Limb (tissue), 2 donors: ENCODE measurements around the gene XCR1.
A peak's percentile ranks its signal among the peaks of the same experiment; 100 is the strongest.
"Not testable (repeated sequence)": the region's sequence is repeated elsewhere in the genome, so short reads cannot be mapped to it uniquely, and the experiment has no call there.

Experiments used
- DNase-seq, 2 donors: peaks; one replicate each; pipeline ENCODE4 v3.0.0-alpha.2; 2016; ENCODE audit errors: extremely low spot score in 2 of 2

The XCR1 gene

DNA sequence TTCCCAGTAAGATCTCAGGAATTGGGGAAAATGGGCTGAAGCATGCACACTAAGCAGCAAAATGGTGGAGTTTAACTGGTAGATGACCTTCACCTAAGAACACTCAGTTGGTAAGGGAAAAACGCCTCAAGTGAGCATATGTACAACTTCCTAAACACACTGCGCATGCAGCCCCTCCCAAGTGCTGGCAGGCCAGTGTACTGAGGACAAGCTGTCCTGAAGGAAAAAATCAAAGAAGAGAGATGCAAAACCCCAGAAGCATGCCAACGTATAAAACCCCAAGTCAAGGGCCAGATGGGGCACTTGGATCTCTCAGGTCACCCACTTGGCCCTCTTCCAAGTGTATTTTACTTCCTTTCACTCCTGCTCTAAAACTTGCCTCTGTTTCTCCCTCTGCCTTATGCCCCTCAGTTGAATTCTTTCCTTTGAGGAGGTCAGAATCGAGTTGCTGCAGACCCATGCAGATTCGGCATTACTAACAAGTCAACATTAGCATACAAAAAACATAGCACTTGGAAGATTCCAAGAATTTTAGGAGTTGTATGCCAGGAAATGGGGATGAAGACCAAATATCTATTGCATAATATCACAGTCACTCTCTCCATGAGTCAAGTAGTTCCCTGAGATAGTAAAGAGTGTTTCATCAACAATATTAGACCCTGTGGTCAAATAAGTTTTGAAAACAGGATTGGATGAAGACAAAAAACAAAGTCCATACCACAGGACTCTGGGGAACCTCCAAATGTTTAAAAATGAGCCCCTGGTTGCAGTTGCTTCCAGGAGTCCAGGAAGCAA, 20.8 kb downstream of the XCR1 start:
- peak in 1 of 2 donors; percentile 29 for DNase-seq

DNA sequence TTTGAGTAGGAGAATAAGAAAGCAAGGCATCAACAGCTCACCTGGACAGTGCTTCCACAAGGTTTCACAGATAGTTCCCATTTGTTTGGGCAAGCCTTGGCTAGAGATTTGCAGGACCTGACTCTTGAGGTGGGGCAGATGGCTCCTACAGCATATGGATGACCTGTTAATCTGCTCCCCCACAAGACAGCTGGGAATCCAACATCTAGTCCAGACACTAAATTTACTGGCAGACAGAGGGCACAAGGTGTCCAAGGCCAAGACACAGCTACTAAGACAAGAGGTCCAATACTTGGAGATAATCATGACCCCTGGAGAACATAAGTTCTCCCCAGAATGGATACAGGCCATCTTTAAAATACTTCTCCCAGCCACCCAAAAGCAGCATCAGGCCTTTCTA, 23.6 kb downstream of the XCR1 start:
- DNase-seq: not testable (repeated sequence)

DNA sequence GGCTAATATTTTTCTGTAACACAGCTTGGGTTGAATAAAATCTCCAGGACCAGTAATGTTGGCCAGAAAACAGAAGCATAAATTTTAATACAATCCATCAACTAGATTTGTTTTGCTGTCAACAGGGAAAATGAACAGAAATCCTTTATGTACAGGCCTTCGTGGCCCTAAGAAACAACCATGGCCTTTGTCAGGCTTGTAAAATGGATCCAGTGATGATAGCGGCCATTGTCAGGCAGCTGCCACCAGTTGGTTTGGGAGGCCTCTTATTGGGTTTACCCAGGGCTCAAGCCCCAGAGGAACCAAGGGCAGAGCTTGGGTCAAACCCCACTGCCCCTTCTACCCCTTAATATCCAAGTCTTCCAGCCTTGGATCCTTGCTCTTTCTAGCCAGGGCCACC, 26.1 kb downstream of the XCR1 start:
- DNase-seq: no peak

DNA sequence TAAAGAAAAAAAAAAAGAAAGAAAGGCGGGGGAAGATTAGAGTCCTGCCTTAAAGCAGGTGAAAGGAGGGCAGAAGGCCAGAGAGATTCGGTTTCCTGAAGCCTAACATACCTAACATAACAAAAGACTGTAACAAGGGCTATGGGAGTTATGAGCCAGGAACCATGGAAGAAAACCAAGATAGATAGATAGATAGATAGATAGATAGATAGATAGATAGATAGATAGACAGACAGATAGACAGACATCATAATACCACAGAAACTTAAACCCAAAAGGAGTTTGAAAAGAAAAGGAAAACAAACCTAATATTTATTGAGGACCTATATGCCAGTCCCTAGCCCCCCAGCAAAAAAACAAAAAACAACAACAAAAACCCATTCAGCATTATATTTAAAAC, 29.3 kb downstream of the XCR1 start:
- DNase-seq: no peak

DNA sequence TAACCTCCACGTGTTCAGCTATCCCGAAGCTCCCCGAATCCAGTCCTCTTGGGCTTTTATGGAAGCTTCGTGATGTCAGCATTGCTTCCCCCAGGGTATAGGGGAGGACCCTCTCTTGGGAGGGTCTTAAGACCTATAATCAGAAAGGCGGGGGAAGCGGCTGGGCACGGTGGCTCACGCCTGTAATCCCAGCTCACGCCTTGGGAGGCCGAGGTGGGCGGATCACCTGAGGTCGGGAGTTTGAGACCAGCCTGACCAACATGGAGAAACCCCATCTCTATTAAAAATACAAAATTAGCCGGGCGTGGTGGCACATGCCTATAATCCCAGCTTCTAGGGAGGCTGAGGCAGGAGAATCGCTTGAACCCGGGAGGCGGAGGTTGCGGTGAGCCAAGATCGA, 29.8 kb downstream of the XCR1 start:
- DNase-seq: not testable (repeated sequence)

DNA sequence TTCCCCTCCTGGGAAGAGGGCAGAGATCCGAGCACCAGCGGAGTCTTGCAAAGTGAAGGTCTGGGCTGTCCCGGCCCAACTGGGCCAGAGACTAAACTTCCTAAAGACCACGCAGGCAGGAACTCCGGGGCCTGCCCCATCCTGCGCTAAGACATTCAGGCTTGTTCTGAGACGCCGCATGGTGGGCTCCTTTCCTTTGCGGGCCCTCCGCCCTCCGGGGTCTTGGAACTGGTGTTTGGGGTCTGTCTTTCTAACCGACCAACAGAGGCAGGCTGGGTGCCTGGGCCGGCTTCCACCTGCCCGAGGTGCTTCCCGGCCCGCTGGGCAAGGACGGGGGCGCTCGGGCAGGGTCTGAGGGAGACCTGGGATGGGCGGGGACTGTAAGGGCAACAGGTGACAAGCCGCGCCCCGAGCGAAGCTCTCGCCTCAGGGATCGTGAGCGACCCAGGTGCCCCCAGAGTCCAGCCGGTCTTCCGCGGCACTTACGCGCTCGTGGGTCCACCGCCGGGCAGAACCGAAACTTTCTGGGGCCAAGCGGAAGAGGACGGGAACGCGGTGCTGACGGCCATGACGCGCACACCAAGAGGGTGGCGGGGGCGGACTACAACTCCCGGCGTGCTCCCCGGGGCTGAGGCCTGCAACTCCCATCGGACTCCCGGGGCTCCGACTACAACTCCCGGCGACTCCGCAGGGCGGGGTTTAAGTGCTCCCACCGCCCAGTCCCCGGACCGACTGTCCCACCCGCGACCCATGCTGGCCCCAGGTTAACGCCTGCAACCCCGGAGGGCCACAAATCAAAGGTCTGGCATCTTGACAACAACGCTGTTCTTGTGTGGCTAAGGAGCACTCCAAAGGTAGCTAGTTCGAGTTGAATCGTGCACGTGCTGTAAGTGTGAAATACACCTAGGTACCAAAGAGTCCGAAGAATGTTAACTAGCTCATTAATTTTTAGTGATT, 31.8 kb downstream of the XCR1 start, which contains the start of gene FYCO1:
Gene FYCO1, minus strand, starts transcription at position 589 of the 957 bp plus-strand sequence. CDS start 10,914 bp downstream, outside the sequence.
- peak; percentile 88 to 91 for DNase-seq

DNA sequence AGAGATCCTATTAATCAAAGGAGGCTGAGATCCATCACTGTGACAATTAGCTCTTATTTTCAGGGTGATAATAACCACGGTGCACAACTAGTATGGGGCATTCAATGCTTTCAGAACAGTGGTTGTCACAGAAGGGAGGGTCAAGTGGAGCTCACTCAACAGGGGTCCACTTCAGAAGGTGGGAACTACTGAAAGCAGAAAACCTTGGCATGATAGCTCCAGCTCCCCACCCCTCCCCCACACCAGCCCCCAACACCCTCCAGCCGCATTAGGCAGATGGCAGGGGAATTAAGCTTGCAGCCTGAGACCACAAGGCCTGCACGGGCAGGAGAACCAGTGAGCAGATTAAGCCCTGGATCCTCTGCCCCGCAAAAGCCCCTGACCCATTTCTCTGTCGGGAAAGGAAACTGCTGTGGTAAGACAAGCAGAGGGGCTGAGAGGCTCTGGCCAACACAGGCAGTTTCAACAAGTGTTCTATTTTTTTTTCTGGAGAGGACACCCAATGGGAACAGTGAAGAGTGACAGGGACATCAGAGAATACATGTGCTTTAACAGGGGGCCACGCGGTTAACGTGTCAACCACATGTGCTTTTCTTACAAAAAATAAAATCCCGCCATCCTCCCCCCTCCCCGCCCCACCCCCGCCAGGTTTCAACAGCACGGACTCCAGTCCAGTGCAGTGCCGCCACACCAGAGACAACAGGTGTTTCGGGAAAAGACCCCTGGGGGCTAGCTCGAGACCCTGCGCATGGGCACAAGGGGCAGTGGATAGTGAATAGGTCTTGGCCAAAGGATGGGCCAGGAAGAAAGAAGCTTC, 32.7 kb downstream of the XCR1 start:
- no peak for DNase-seq

DNA sequence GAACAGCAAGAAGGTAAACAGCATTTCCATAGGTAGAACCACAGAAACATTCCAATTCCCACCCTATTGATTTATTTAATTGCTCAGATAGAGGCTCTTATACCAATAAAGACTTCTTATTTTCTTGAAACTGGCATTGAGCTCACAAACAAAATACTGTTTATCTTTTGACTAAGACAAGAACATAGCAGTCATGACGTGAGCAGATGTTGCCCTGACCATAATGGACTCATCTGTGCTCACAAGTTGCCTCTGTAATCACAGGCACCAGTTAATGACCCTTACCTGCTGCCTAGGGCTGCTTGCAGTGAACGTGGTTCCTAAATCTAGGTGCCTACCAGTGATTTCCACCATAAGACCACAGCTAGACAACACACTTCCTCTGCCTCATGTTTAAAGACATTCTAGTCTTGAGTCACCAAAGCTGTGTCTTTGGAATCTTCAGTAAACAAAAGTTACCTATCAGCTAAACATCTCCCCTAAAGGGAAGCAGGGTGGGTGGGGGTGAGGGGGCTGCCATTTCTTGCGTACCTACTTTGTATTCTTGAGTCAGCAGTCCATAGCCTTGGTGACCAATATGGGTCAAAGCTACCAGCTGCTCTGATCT, 33.8 kb downstream of the XCR1 start:
- no peak for DNase-seq

DNA sequence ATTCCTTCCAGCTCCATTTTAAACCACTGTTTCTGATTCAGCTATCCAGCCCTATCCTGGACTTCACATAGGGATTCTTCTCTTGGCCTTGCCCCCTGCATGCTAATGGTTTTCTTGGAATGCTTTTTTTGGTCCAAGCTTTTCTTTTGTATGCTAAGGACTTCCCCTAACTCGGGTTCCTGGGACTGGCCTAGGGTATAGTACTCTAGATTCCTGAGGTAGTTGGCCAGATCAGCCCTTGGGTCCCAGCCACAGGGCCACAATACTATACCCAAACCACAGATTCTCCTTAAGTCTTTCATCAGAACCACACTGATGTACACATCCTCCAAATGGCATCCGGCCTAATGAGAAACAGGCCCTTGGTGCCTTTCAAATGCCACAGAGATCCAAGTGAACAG, 34.5 kb downstream of the XCR1 start:
- no peak for DNase-seq

DNA sequence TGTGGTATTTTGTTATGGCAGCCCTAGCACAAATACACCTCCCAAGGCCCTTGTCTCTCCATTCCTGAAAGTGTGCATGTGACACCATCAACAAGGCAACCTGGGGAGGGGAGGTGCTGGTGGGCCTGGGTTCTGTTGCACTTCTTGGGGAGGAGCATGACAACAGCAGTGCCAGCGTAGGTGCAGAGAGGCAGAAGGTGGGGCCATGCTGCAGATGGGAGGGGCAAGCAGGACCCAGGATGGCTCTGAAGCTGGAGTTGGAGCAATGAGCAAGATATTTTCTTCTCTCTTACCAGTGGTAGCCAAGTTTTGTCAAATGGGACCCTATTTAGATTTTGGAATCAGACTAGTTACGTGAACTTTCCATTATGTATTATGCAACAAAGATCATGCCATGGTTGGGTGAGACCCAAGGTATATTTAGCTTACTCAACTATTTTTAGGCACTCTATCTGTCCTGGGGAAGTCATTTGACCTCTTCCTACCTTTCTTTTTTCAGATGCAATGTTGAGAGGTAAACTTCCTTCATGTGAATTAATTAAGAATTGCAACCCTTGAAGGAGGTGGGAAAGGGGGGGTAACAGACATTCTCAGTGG, 35.1 kb downstream of the XCR1 start:
- no peak for DNase-seq

DNA sequence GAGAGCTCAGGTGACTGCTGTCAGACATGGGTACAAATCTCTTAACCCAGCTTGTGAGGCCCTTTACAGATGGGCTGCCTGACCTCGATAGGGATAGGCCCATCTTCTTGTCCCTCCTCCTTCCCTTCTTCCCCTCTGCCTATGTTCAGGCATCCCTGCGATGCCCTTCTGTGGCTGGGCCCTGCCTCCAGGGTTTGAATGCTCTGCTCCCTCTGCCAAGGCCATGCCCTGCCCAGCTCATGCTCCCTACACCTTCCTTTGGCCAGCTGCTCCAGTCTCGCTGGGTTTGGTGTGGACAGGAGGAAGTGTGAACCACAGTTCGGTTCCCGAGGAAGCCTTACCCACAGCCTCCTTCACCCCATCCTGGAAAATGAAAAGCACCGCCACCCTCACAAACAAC, 35.9 kb downstream of the XCR1 start:
- DNase-seq: no peak

DNA sequence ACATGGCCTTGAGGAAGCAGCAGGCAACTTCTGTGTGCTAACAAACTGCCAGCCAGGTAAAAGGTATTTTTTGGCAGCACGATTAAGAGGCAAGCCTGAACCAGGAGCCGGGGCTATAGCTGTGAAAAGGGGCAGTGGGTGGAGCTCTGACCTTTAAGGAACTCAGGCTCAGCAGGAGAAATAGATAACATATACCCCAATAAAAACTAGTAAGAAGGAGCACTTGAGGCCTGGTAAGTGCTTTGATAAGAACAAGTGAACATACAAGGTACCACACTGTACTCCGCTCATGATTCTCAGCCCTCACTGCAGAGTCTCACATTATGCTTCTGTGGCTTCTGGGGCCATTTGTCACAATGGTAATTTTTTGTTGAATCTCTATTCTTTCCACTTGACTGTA, 37.1 kb downstream of the XCR1 start:
- no peak for DNase-seq

DNA sequence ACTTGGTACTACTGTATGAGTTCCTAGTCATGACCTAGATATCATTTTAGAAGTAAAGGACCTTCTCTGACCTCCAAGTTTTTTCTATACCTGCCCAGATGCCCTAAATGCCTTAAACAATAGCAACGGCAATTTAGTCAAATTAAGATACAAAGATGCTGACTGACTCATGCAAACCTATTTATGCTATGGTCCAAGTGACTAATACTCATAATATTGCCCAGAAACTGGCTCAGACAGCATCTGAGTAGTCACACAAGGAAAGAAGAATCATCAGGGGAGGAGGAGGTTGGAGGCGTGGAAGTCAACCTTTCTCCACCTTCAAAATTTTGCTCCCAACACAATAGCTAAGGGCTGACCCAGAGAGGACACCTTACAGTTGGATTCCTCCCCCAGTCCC, 38.5 kb downstream of the XCR1 start:
- DNase-seq: no peak

DNA sequence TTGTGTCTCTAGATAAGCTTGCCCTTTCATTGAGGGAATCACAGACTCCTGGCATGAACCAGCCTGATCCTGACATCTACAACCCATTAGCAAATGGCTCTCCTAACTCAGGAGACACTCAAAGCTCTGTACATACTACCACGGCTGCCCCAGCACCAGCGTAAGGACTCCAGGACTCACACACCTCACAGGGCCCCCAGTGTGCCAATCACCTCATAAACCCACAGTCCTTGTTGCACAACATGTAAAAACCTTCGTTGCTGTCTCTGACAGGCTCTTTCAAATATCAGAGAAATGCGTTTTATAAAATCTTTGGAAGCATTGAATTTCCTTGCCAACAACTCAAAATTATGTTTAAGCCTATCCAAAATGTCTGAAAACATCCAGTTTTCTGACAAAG, 38.9 kb downstream of the XCR1 start:
- no peak for DNase-seq

DNA sequence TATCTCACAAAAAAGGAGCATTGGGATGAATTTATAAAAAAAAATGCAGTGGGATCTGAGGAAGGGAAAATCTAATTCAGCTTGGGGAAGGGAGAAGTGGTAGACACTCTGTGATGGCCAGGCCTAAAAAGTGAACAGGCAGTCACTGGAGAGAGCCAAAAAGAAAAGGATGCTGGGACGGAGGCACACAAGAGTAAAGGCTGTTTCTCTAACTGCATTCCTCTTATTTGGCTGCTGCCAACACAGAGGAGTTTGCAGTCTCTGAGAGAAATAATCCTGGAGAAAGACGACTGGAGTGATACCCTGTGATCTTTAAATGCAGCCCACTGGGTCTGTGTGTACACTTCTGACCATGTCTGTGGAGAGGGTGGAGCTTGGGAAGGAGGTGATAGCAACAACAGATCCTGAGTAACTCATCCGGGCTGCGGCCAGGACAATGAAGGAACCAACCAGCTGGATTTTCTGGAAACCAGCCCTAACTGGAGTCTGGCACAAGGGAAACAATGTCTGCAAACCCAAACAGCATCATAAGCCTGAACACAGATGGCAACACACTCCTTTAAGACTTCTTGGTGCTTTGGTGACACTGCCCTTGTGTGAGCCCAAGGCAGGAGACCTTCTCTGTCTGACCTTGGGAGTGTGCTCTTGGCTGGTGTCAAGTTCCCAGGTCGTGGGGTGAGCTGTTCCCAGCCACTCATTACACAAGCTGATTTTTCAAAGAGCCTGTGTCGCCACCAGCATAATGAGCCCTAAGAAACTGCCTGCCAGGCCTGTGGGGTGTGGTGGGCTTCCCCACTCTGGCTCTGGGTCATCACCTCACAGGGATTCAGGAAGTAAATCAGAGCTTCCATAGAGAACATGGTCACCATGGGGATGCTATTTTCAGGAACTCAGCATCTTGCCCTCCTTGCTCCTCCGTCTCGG, 39.7 kb downstream of the XCR1 start:
- DNase-seq: peak in 1 of 2 donors; percentile 14

DNA sequence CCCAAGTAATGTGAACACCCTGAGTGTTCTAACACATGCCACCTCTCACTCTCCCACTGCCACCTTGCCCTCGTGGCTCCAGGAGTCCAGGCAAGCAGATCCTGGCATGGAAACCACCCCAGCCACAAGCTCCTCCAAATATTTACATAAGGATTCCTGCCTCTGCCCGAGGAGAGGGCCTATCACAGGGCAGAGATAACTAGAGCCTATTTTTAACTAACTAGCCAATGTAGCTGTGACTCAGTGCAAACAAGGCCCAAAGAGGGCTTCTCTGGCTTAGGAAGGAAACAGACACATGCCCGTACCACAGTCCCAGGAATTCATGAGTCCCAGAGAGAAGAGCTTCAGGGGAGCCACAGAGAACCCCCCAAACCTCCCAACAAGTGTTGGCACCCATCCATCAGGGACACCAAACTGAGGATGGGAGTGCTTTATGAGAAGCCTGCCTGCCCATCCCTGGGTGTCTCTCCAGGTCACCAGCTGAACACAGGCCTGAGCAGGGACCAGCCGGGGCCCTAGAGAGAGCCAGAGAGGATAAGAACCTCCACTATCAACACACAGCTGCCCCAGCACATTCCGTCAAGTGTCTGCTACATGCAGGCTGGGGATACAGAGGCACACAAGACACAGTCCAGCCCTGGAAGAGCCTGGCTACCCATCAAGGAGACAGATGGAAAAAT, 40.8 kb downstream of the XCR1 start:
- no peak for DNase-seq

DNA sequence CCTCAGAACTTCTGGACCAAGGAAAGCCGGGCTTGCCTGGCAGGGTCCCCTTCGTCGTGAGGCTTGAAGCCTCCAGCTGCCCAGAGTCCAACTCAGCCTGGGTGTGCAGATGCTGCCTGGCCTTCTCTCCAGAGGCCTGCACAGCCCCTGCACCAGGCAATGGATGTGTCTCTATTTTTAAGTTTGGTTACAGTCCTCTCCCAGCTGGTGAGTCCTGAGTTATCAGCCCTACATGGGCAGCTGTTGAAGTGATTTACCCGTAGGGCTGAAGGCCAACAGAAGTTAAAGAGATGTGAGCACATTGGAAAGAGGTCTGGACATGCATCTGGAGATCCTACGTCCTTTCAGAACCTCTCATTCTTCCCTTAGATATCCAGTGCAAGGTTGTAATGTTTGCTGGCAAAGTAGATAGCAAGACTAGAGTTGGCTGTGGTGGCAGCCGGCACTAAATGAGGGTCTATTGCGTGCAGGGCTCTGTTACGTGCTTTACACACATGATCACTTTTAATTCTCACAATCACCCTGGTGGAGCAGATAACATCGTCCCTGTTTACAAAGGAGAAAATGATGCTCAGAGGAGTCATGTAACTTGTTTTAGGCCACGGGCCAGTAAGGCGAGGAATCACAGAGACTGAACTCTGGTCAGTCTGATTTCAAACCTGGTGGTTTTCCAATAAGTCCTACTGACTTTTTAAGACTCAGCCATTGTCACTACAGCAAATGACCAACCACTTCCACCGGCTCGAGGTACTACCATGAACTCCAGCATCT, 41.6 kb downstream of the XCR1 start:
- DNase-seq: peak in 1 of 2 donors; percentile 16
